ENCODE data around the gene CAMK2D.

CAMK2D gene

GRCh38 chr4:113531572-113531971 is 230.0 kb downstream of the CAMK2D start:
- H3K9ac ChIP-seq (ENCODE audit: low read depth, low read length) = no peak overlapping the region
- H3K4me2 ChIP-seq (ENCODE audit: low read length) = no peak overlapping the region
- H3K27me3 ChIP-seq (ENCODE audit: control insufficient read depth, insufficient read depth, low read length) = no peaks in the 10 kb centered on the region
- peaks cover 17% of the 10 kb centered on the region for H3K4me1 ChIP-seq (ENCODE audit: control insufficient read depth, insufficient read depth, low read length)
- no peak overlapping the region for H3K4me3 ChIP-seq (ENCODE audit: low read length)
- H3K36me3 ChIP-seq (ENCODE audit: insufficient read depth, low read length) = peaks cover 18% of the 10 kb centered on the region
- no peaks in the 10 kb centered on the region for H3K9me3 ChIP-seq (replicated peaks; ENCODE audit: low read length)

- H3K4me1 ChIP-seq (ENCODE audit: control insufficient read depth, insufficient read depth, low read length) = peaks cover 4% of the 10 kb centered on the region
- H3K27me3 ChIP-seq (ENCODE audit: control insufficient read depth, insufficient read depth, low read length) = no peaks in the 10 kb centered on the region
- H3K9ac ChIP-seq (ENCODE audit: low read depth, low read length) = no peak overlapping the region
- no peak overlapping the region for H3K4me3 ChIP-seq (ENCODE audit: low read length)
- no peak overlapping the region for H3K4me2 ChIP-seq (ENCODE audit: low read length)
- H3K36me3 ChIP-seq (ENCODE audit: insufficient read depth, low read length) = peaks cover 30% of the 10 kb centered on the region
- H3K9me3 ChIP-seq (replicated peaks; ENCODE audit: low read length) = no peaks in the 10 kb centered on the region
These were observed 233.1 kb downstream of the CAMK2D start for GRCh38 chr4:113528395-113528794.

GRCh38 chr4:113525521-113525920 is 236.0 kb downstream of the CAMK2D start:
- Histone ChIP-seq H3K27me3 (ENCODE audit: control insufficient read depth, insufficient read depth, low read length) (no peaks in the 10 kb centered on the region), H3K4me1 (ENCODE audit: control insufficient read depth, insufficient read depth, low read length) (peaks cover 4% of the 10 kb centered on the region), H3K4me2 (ENCODE audit: low read length) (no peak overlapping the region), H3K36me3 (ENCODE audit: insufficient read depth, low read length) (peaks cover 34% of the 10 kb centered on the region), H3K4me3 (ENCODE audit: low read length) (no peak overlapping the region), H3K9me3 (replicated peaks; ENCODE audit: low read length) (no peaks in the 10 kb centered on the region), H3K9ac (ENCODE audit: low read depth, low read length) (no peak overlapping the region)

GRCh38 chr4:113524505-113525186 is 236.9 kb downstream of the CAMK2D start:
- H3K27me3 ChIP-seq (ENCODE audit: control insufficient read depth, insufficient read depth, low read length) = no peaks in the 10 kb centered on the region
- H3K4me3 ChIP-seq (ENCODE audit: low read length) = no peak overlapping the region
- peaks cover 4% of the 10 kb centered on the region for H3K4me1 ChIP-seq (ENCODE audit: control insufficient read depth, insufficient read depth, low read length)
- no peak overlapping the region for H3K4me2 ChIP-seq (ENCODE audit: low read length)
- H3K9me3 ChIP-seq (replicated peaks; ENCODE audit: low read length) = no peaks in the 10 kb centered on the region
- H3K9ac ChIP-seq (ENCODE audit: low read depth, low read length) = no peak overlapping the region
- H3K36me3 ChIP-seq (ENCODE audit: insufficient read depth, low read length) = peaks cover 30% of the 10 kb centered on the region

GRCh38 chr4:113524096-113524495 is 237.4 kb downstream of the CAMK2D start:
- Histone ChIP-seq H3K9ac (ENCODE audit: low read depth, low read length) (no peak overlapping the region), H3K4me1 (ENCODE audit: control insufficient read depth, insufficient read depth, low read length) (peaks cover 4% of the 10 kb centered on the region), H3K36me3 (ENCODE audit: insufficient read depth, low read length) (peaks cover 28% of the 10 kb centered on the region), H3K9me3 (replicated peaks; ENCODE audit: low read length) (no peaks in the 10 kb centered on the region), H3K27me3 (ENCODE audit: control insufficient read depth, insufficient read depth, low read length) (no peaks in the 10 kb centered on the region), H3K4me3 (ENCODE audit: low read length) (no peak overlapping the region), H3K4me2 (ENCODE audit: low read length) (no peak overlapping the region)

- no peak overlapping the region for H3K4me2 ChIP-seq (ENCODE audit: low read length)
- peaks cover 39% of the 10 kb centered on the region for H3K36me3 ChIP-seq (ENCODE audit: insufficient read depth, low read length)
- no peaks in the 10 kb centered on the region for H3K27me3 ChIP-seq (ENCODE audit: control insufficient read depth, insufficient read depth, low read length)
- H3K4me1 ChIP-seq (ENCODE audit: control insufficient read depth, insufficient read depth, low read length) = peaks cover 4% of the 10 kb centered on the region
- H3K4me3 ChIP-seq (ENCODE audit: low read length) = no peak overlapping the region
- H3K9me3 ChIP-seq (replicated peaks; ENCODE audit: low read length) = no peaks in the 10 kb centered on the region
- H3K9ac ChIP-seq (ENCODE audit: low read depth, low read length) = no peak overlapping the region
These were observed 239.1 kb downstream of the CAMK2D start for GRCh38 chr4:113522433-113522832.

- Histone ChIP-seq H3K4me1 (ENCODE audit: control insufficient read depth, insufficient read depth, low read length) (no peaks in the 10 kb centered on the region), H3K36me3 (ENCODE audit: insufficient read depth, low read length) (peaks cover 57% of the 10 kb centered on the region)
These were observed 248.2 kb downstream of the CAMK2D start for GRCh38 chr4:113513382-113513781.

GRCh38 chr4:113512880-113513279 is 248.7 kb downstream of the CAMK2D start:
- Histone ChIP-seq H3K9me3 (replicated peaks; ENCODE audit: low read length) (no peaks in the 10 kb centered on the region), H3K4me3 (ENCODE audit: low read length) (no peak overlapping the region), H3K9ac (ENCODE audit: low read depth, low read length) (no peak overlapping the region), H3K4me1 (ENCODE audit: control insufficient read depth, insufficient read depth, low read length) (no peaks in the 10 kb centered on the region), H3K27me3 (ENCODE audit: control insufficient read depth, insufficient read depth, low read length) (no peaks in the 10 kb centered on the region), H3K36me3 (ENCODE audit: insufficient read depth, low read length) (peaks cover 55% of the 10 kb centered on the region), H3K4me2 (ENCODE audit: low read length) (no peak overlapping the region)

More at GRCh38 chr4:113513382-113513781, 248.2 kb downstream of the CAMK2D start:
- no peak overlapping the region for H3K9ac ChIP-seq (ENCODE audit: low read depth, low read length)
- no peaks in the 10 kb centered on the region for H3K27me3 ChIP-seq (ENCODE audit: control insufficient read depth, insufficient read depth, low read length)
- H3K4me2 ChIP-seq (ENCODE audit: low read length) = no peak overlapping the region
- no peak overlapping the region for H3K4me3 ChIP-seq (ENCODE audit: low read length)
- H3K9me3 ChIP-seq (replicated peaks; ENCODE audit: low read length) = no peaks in the 10 kb centered on the region

- Histone ChIP-seq H3K4me2 (ENCODE audit: low read length) (no peak overlapping the region), H3K9me3 (replicated peaks; ENCODE audit: low read length) (no peaks in the 10 kb centered on the region), H3K36me3 (ENCODE audit: insufficient read depth, low read length) (peaks cover 46% of the 10 kb centered on the region), H3K4me3 (ENCODE audit: low read length) (no peak overlapping the region), H3K4me1 (ENCODE audit: control insufficient read depth, insufficient read depth, low read length) (no peaks in the 10 kb centered on the region), H3K27me3 (ENCODE audit: control insufficient read depth, insufficient read depth, low read length) (no peaks in the 10 kb centered on the region), H3K9ac (ENCODE audit: low read depth, low read length) (no peak overlapping the region)
These were observed 249.6 kb downstream of the CAMK2D start for GRCh38 chr4:113511944-113512343.

GRCh38 chr4:113509851-113510250 is 251.7 kb downstream of the CAMK2D start:
- no peaks in the 10 kb centered on the region for H3K9me3 ChIP-seq (replicated peaks; ENCODE audit: low read length)
- no peak overlapping the region for H3K9ac ChIP-seq (ENCODE audit: low read depth, low read length)
- no peaks in the 10 kb centered on the region for H3K4me1 ChIP-seq (ENCODE audit: control insufficient read depth, insufficient read depth, low read length)
- no peak overlapping the region for H3K4me3 ChIP-seq (ENCODE audit: low read length)
- no peak overlapping the region for H3K4me2 ChIP-seq (ENCODE audit: low read length)
- H3K36me3 ChIP-seq (ENCODE audit: insufficient read depth, low read length) = peaks cover 53% of the 10 kb centered on the region
- H3K27me3 ChIP-seq (ENCODE audit: control insufficient read depth, insufficient read depth, low read length) = no peaks in the 10 kb centered on the region

GRCh38 chr4:113505044-113505443 is 256.5 kb downstream of the CAMK2D start:
- H3K27me3 ChIP-seq (ENCODE audit: control insufficient read depth, insufficient read depth, low read length) = no peaks in the 10 kb centered on the region
- peaks cover 43% of the 10 kb centered on the region for H3K36me3 ChIP-seq (ENCODE audit: insufficient read depth, low read length)
- H3K9me3 ChIP-seq (replicated peaks; ENCODE audit: low read length) = no peaks in the 10 kb centered on the region
- no peak overlapping the region for H3K4me2 ChIP-seq (ENCODE audit: low read length)
- H3K4me1 ChIP-seq (ENCODE audit: control insufficient read depth, insufficient read depth, low read length) = no peaks in the 10 kb centered on the region
- no peak overlapping the region for H3K4me3 ChIP-seq (ENCODE audit: low read length)
- H3K9ac ChIP-seq (ENCODE audit: low read depth, low read length) = no peak overlapping the region

- no peak overlapping the region for H3K9ac ChIP-seq (ENCODE audit: low read depth, low read length)
- peaks cover 4% of the 10 kb centered on the region for H3K4me1 ChIP-seq (ENCODE audit: control insufficient read depth, insufficient read depth, low read length)
- no peak overlapping the region for H3K4me3 ChIP-seq (ENCODE audit: low read length)
- no peaks in the 10 kb centered on the region for H3K9me3 ChIP-seq (replicated peaks; ENCODE audit: low read length)
- H3K36me3 ChIP-seq (ENCODE audit: insufficient read depth, low read length) = peaks cover 39% of the 10 kb centered on the region
- H3K4me2 ChIP-seq (ENCODE audit: low read length) = no peak overlapping the region
- H3K27me3 ChIP-seq (ENCODE audit: control insufficient read depth, insufficient read depth, low read length) = no peaks in the 10 kb centered on the region
These were observed 257.1 kb downstream of the CAMK2D start for GRCh38 chr4:113504422-113504821.
